H9 (cell line): ENCODE results near the gene FBXL22. TPM values are rescaled to one million over a fixed set of nuclear protein-coding genes. Genes with fewer than 3 reads are reported as not detected.

Source experiments
- DNase-seq: peaks from one replicate; pipeline ENCODE4 v3.0.0-alpha.2; 2017
- H2AFZ ChIP-seq: one replicate; pipeline ENCODE4 v1.6.1; 2013; ENCODE audit warnings: mild to moderate bottlenecking, low read length, control low read depth, moderate library complexity
- H2AK5ac ChIP-seq: 2 replicates; pipeline ENCODE4 v1.6.1; 2013; ENCODE audit warnings: low read length, control low read depth, mixed read lengths; ENCODE audit not compliant: insufficient read length
- H2BK120ac ChIP-seq: one replicate; pipeline ENCODE4 v1.6.1; 2013; ENCODE audit warnings: low read depth, mild to moderate bottlenecking, low read length, control low read depth, inconsistent platforms; ENCODE audit not compliant: poor library complexity, severe bottlenecking
- H2BK12ac ChIP-seq: 2 replicates; pipeline ENCODE4 v1.6.1; 2013; ENCODE audit warnings: low read length, control low read depth, mixed read lengths, low read depth; ENCODE audit not compliant: insufficient read length
- H2BK15ac ChIP-seq: 2 replicates; pipeline ENCODE4 v1.6.1; 2013; ENCODE audit warnings: low read depth, low read length, control low read depth
- H2BK20ac ChIP-seq: one replicate; pipeline ENCODE4 v1.6.1; 2013; ENCODE audit warnings: low read depth, mild to moderate bottlenecking, low read length, control low read depth, inconsistent platforms; ENCODE audit not compliant: poor library complexity, severe bottlenecking
- H2BK5ac ChIP-seq: 2 replicates; pipeline ENCODE4 v1.6.1; 2013; ENCODE audit warnings: low read length, control low read depth, mixed read lengths; ENCODE audit not compliant: insufficient read length
- H3K14ac ChIP-seq: 2 replicates; pipeline ENCODE4 v1.6.1; 2013; ENCODE audit warnings: low read length, control low read depth; ENCODE audit not compliant: insufficient read depth
- H3K18ac ChIP-seq: 2 replicates; pipeline ENCODE4 v1.6.1; 2013; ENCODE audit warnings: low read depth, mild to moderate bottlenecking, mixed read lengths, low read length, control low read depth; ENCODE audit not compliant: insufficient read length
- H3K23ac ChIP-seq: 2 replicates; pipeline ENCODE4 v1.6.1; 2013; ENCODE audit warnings: low read length, control low read depth, mixed read lengths, low read depth; ENCODE audit not compliant: insufficient read length
- H3K23me2 ChIP-seq: 2 replicates; pipeline ENCODE4 v1.6.1; 2013; ENCODE audit warnings: low read depth, mild to moderate bottlenecking, mixed read lengths, low read length, control low read depth; ENCODE audit not compliant: insufficient read length, poor library complexity, severe bottlenecking
- H3K27ac ChIP-seq: 2 replicates; pipeline ENCODE4 v1.5.1; 2013; ENCODE audit warnings: low read length, control low read depth, mixed read lengths, low read depth; ENCODE audit not compliant: insufficient read length
- H3K27me3 ChIP-seq: 2 replicates; pipeline ENCODE4 v1.6.1; 2013; ENCODE audit warnings: low read length, control low read depth, inconsistent platforms; ENCODE audit not compliant: insufficient read depth
- H3K4ac ChIP-seq: 2 replicates; pipeline ENCODE4 v1.6.1; 2013; ENCODE audit warnings: low read depth, mild to moderate bottlenecking, control low read depth, inconsistent platforms, low read length, moderate library complexity
- H3K4me1 ChIP-seq: 2 replicates; pipeline ENCODE4 v1.6.1; 2013; ENCODE audit warnings: low read length, control low read depth, inconsistent platforms; ENCODE audit not compliant: insufficient read depth
- H3K4me2 ChIP-seq: 2 replicates; pipeline ENCODE4 v1.6.1; 2013; ENCODE audit warnings: low read length, control low read depth, mixed read lengths; ENCODE audit not compliant: insufficient read length, insufficient read depth
- H3K56ac ChIP-seq: 2 replicates; pipeline ENCODE4 v1.6.1; 2013; ENCODE audit warnings: low read depth, mild to moderate bottlenecking, mixed read lengths, low read length, control low read depth; ENCODE audit not compliant: insufficient read length
- H3K79me1 ChIP-seq: 2 replicates; pipeline ENCODE4 v1.6.1; 2013; ENCODE audit warnings: low read depth, mild to moderate bottlenecking, moderate library complexity, low read length, control low read depth, inconsistent platforms; ENCODE audit not compliant: insufficient read depth, poor library complexity, severe bottlenecking
- H3K79me2 ChIP-seq: 2 replicates; pipeline ENCODE4 v1.6.1; 2013; ENCODE audit warnings: low read length, control low read depth, inconsistent platforms; ENCODE audit not compliant: insufficient read depth
- H3K9ac ChIP-seq: 2 replicates; pipeline ENCODE4 v1.6.1; 2013; ENCODE audit warnings: low read length, control low read depth, mixed read lengths; ENCODE audit not compliant: insufficient read length; ENCODE audit errors: extremely low read depth
- H3K9me3 ChIP-seq: one replicate; pipeline ENCODE4 v1.6.1; 2013; ENCODE audit warnings: low read depth, low read length, inconsistent platforms; ENCODE audit not compliant: control insufficient read depth
- H3T11ph ChIP-seq: one replicate; pipeline ENCODE4 v1.6.1; 2013; ENCODE audit warnings: mild to moderate bottlenecking, low read length, control low read depth, inconsistent platforms
- H4K20me1 ChIP-seq: one replicate; pipeline ENCODE4 v1.6.1; 2013; ENCODE audit not compliant: control insufficient read depth, insufficient read length, insufficient read depth
- H4K5ac ChIP-seq: 2 replicates; pipeline ENCODE4 v1.6.1; 2013; ENCODE audit warnings: low read depth, mild to moderate bottlenecking, mixed read lengths, low read length, control low read depth; ENCODE audit not compliant: insufficient read length
- H4K8ac ChIP-seq: replicated peaks from 2 replicates; pipeline ENCODE4 v1.6.1; 2013; ENCODE audit warnings: low read length, control low read depth, mixed read lengths, low read depth; ENCODE audit not compliant: insufficient read length
- H4K91ac ChIP-seq: 2 replicates; pipeline ENCODE4 v1.6.1; 2013; ENCODE audit warnings: low read depth, mild to moderate bottlenecking, moderate library complexity, mixed read lengths, low read length, control low read depth; ENCODE audit not compliant: insufficient read length
- H3K27ac Mint-ChIP-seq, 3 experiments: 2 replicates in 2 of 3; 3 replicates in 1 of 3; pipeline ENCODE4 v1.8.0; 2020 to 2021; ENCODE audit warnings: mixed read lengths in 3 of 3, mild to moderate bottlenecking in 1 of 3, moderate library complexity in 1 of 3
- H3K27me3 Mint-ChIP-seq: 2 replicates; pipeline ENCODE4 v1.8.0; 2021; ENCODE audit warnings: low read depth, mild to moderate bottlenecking, moderate library complexity, mixed read lengths
- H3K36me3 Mint-ChIP-seq, 3 experiments: 2 replicates in 2 of 3; 3 replicates in 1 of 3; pipeline ENCODE4 v1.8.0; 2020 to 2021; ENCODE audit warnings: low read depth in 3 of 3, mixed read lengths in 3 of 3; ENCODE audit not compliant: insufficient read depth in 1 of 3
- H3K4me1 Mint-ChIP-seq, 2 experiments: 2 replicates each; pipeline ENCODE4 v1.8.0; 2020; ENCODE audit warnings: mixed read lengths in 2 of 2
- H3K4me3 Mint-ChIP-seq, 2 experiments: 2 replicates in 1 of 2; 3 replicates in 1 of 2; pipeline ENCODE4 v1.8.0; 2020 to 2021; ENCODE audit warnings: mild to moderate bottlenecking in 2 of 2, mixed read lengths in 2 of 2, moderate library complexity in 1 of 2
- H3K9me3 Mint-ChIP-seq, 2 experiments: 2 replicates in 1 of 2; 3 replicates in 1 of 2; pipeline ENCODE4 v1.8.0; 2020; ENCODE audit warnings: mild to moderate bottlenecking in 2 of 2, mixed read lengths in 2 of 2, moderate library complexity in 1 of 2
- CTCF ChIP-seq: fragments of 200-600 bp; sonication (generic); conservative IDR thresholded peaks from 3 replicates; pipeline ENCODE4 v1.8.0; 2021; ENCODE audit warnings: antibody characterized with exemption, mild to moderate bottlenecking
- WGBS: extraction: QIAGEN DNeasy Blood & Tissue Kit; methylation state at CpG from one replicate; pipeline ENCODE4 v1.1.7; 2013; ENCODE audit warnings: missing lambda C conversion rate, low lambda C conversion rate, mixed read lengths; ENCODE audit not compliant: insufficient read length; ENCODE audit errors: extremely low coverage; 5-methylcytosine and 5-hydroxymethylcytosine counted together
- total RNA-seq: library from RNA; stranded (reverse); gene quantifications from 2 replicates; pipeline ENCODE4 v1.2.1, GENCODE V29; 2021

Gene FBXL22
- total RNA-seq, 1 experiment from 2014 or later, result 0.52 TPM

- H3K9ac ChIP-seq, result no peak overlapping the region
- Mint-ChIP-seq H3K9me3 (no peaks in the 10 kb centered on the region), H3K27me3 (no peaks in the 10 kb centered on the region), H3K4me3 (no peak overlapping the region), H3K4me1 (no peaks in the 10 kb centered on the region), H3K27ac (no peak overlapping the region), H3K36me3 (peaks cover 2 to 58% (median 24%) of the 10 kb centered on the region in 3 experiments; a peak in 6 of 7 replicates)
- no peaks in the 10 kb centered on the region for H3K23me2 ChIP-seq
- no peak overlapping the region for H3K56ac ChIP-seq
- H4K91ac ChIP-seq, result no peak overlapping the region
- no peak overlapping the region for H2BK120ac ChIP-seq
- no peak overlapping the region for H3T11ph ChIP-seq
- H4K8ac ChIP-seq, result no peak overlapping the region
- no peak overlapping the region for H2BK15ac ChIP-seq
- no peak overlapping the region for H3K27ac ChIP-seq
- H3K79me2 ChIP-seq, result no peaks in the 10 kb centered on the region
- H3K14ac ChIP-seq, result no peak overlapping the region
- H2BK20ac ChIP-seq, result no peak overlapping the region
- TF ChIP-seq CTCF, result no peak
- no peak overlapping the region for H3K23ac ChIP-seq
- H2BK5ac ChIP-seq, result no peak overlapping the region
- no peaks in the 10 kb centered on the region for H3K9me3 ChIP-seq
- WGBS, result no CpG with 5 or more reads among the region's 1 CpG
- no peak overlapping the region for H3K4ac ChIP-seq
- H3K79me1 ChIP-seq, result no peaks in the 10 kb centered on the region
- no peak for DNase-seq
- H2AFZ ChIP-seq, result no peak overlapping the region
- H3K18ac ChIP-seq, result no peak overlapping the region
- no peak overlapping the region for H4K5ac ChIP-seq
- no peaks in the 10 kb centered on the region for H3K4me1 ChIP-seq
- H2BK12ac ChIP-seq, result no peak overlapping the region
- H2AK5ac ChIP-seq, result no peak overlapping the region
- H3K27me3 ChIP-seq, result no peaks in the 10 kb centered on the region
- H4K20me1 ChIP-seq, result no peaks in the 10 kb centered on the region
- no peak overlapping the region for H3K4me2 ChIP-seq
Measured at GRCh38 chr15:63634154-63634553, 37.0 kb downstream of the FBXL22 start.
